GM12873 (cell line): Measurements from ENCODE around the gene ST6GALNAC3.

Experiments used
- TF ChIP-seq, protein P1 (sequence below): IDR thresholded peaks from 2 replicates; pipeline ENCODE4 v1.5.1; 2012; ENCODE audit warnings: low read depth, mild to moderate bottlenecking, moderate library complexity, low read length, control low read depth; ENCODE audit not compliant: insufficient read depth; ENCODE audit errors: missing control alignments

Gene ST6GALNAC3

DNA sequence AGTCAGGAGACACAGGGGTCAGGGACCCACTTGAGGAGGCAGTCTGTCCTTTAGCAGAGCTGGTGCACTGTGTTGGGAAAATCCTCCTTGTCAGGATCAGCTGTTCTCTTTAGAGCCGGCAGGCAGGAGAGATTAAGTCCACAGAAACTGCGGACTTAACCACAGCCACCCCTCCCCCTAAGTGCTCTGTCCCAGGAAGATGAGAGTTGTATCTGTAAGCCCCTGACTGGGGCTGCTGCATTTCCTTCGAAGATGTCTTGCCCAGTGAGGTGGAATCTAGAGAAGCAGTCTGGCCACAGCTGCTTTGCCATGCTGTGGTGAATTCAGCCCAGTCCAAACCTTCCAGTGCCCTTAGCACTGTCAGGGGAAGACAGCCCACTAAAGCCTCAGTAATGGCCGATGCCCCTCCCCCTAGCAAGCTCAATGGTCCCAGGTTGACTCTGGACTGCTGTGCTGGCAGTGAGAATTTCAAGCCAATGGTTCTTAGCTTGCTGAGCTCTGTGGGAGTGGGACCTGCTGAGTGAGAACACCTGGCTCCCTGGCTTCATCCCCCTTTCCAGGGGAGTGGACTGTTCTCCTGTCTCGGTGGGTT lies 172.8 kb downstream of the ST6GALNAC3 start:
- TF ChIP-seq, protein P1, sequence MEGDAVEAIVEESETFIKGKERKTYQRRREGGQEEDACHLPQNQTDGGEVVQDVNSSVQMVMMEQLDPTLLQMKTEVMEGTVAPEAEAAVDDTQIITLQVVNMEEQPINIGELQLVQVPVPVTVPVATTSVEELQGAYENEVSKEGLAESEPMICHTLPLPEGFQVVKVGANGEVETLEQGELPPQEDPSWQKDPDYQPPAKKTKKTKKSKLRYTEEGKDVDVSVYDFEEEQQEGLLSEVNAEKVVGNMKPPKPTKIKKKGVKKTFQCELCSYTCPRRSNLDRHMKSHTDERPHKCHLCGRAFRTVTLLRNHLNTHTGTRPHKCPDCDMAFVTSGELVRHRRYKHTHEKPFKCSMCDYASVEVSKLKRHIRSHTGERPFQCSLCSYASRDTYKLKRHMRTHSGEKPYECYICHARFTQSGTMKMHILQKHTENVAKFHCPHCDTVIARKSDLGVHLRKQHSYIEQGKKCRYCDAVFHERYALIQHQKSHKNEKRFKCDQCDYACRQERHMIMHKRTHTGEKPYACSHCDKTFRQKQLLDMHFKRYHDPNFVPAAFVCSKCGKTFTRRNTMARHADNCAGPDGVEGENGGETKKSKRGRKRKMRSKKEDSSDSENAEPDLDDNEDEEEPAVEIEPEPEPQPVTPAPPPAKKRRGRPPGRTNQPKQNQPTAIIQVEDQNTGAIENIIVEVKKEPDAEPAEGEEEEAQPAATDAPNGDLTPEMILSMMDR: no peak

- TF ChIP-seq, protein P1: no peak
Measured at GRCh38 chr1:76250271-76250670, 175.7 kb downstream of the ST6GALNAC3 start.

GRCh38 chr1:76252431-76252830 lies 177.9 kb downstream of the ST6GALNAC3 start:
- TF ChIP-seq, protein P1: no peak

DNA sequence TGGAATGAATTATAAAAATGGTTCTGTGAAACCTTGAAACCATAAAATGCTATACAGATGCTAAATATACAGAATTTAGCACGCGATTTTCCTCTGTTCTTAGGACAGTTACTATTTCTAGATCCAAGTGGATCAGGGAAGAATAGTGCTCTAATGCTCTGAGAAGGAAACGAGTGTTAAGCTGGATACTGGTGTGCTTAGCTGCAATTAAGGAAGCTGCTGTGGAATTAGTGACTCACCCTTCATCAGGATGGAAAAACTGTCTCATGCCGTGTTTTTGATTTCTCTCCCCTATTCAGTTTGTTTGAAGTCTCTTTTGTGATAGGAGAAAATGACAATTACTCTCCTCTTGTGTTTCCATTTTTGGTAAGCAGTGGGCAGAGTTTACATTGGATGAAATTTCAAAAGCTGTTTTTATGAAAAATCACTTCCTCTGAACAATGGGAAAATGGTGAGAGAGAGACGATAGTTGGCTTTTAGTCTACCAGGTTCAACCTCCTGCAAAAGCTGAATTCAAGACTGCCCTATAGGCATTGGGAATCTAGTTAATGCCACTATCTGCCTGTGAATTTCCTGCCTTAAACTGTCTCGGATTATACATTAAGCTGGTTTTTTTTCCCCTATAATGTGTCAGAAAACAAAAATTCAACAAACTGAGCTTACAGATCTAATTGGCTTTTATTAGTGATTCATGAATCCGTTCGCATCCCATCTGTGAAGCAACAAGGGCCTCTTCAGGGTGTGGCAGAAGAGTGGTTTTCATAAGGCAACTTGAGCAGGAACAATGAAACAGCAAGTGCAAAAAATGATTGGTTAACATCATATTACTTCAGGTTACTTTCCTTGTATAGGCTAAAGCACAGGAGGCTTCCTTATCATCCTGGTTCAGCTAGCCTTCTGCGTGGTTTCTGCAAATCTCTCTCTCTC lies 179.8 kb downstream of the ST6GALNAC3 start:
- TF ChIP-seq, protein P1: no peak

GRCh38 chr1:76256289-76257223 lies 182.0 kb downstream of the ST6GALNAC3 start:
- TF ChIP-seq, protein P1: no peak

GRCh38 chr1:76257823-76258222 lies 183.3 kb downstream of the ST6GALNAC3 start:
- TF ChIP-seq, protein P1: no peak
